ENCODE results near the gene OR6Y1.

- TF ChIP-seq RAD21 (IDR thresholded peaks at IDR 0.05 in 1 of 2, conservative IDR thresholded peaks at IDR 0.05 in 1 of 2; ENCODE audit: low read depth in 2 of 2, low read length in 2 of 2) = no peak
- TF ChIP-seq CHD7 (IDR thresholded peaks at IDR 0.05; ENCODE audit: insufficient replicate concordance, low read length) = no peak
- no peak for TF ChIP-seq BCL11A (IDR thresholded peaks at IDR 0.05; ENCODE audit: low read depth in 2 of 2, low read length in 2 of 2)
- TF ChIP-seq POLR2AphosphoS5 (IDR thresholded peaks at IDR 0.05; ENCODE audit: low read depth, low read length) = no peak
- TF ChIP-seq EZH2 (IDR thresholded peaks at IDR 0.05; ENCODE audit: low read depth, low read length, severe bottlenecking) = no peak
- no peak for TF ChIP-seq NRF1 (IDR thresholded peaks at IDR 0.05; ENCODE audit: low read depth, low read length)
- no peak for TF ChIP-seq CTCF (IDR thresholded peaks at IDR 0.05; ENCODE audit: control extremely low read depth in 1 of 3, insufficient read depth in 1 of 3, low read depth in 1 of 3, low read length in 3 of 3)
Observed at GRCh38 chr1:158563853-158564252, 9.6 kb upstream of the OR6Y1 start.
